Endodermal cell (in vitro differentiated cells): ENCODE results near the gene EYS. TPM values are rescaled to one million over a fixed set of nuclear protein-coding genes. Genes with fewer than 3 reads are reported as not detected.

ENCODE experiments used
- DNase-seq: peaks from one replicate; pipeline ENCODE4 v3.0.0-alpha.2; 2017
- H3K27ac ChIP-seq: 2 replicates; pipeline ENCODE4 v1.5.1; 2013; ENCODE audit warnings: mild to moderate bottlenecking, low read depth, low read length, moderate library complexity
- H3K27me3 ChIP-seq: 2 replicates; pipeline ENCODE4 v1.6.1; 2013; ENCODE audit warnings: mild to moderate bottlenecking, low read length, moderate library complexity; ENCODE audit not compliant: insufficient read depth, control insufficient read depth, poor library complexity, severe bottlenecking
- H3K36me3 ChIP-seq: 2 replicates; pipeline ENCODE4 v1.7.0; 2013; ENCODE audit warnings: mild to moderate bottlenecking, low read length, moderate library complexity; ENCODE audit not compliant: control insufficient read depth, insufficient read depth
- H3K4me1 ChIP-seq: one replicate; pipeline ENCODE4 v1.7.0; 2013; ENCODE audit warnings: low read length; ENCODE audit not compliant: control insufficient read depth, insufficient read depth
- H3K4me3 ChIP-seq: 2 replicates; pipeline ENCODE4 v1.5.1; 2013; ENCODE audit warnings: mild to moderate bottlenecking, low read length, moderate library complexity
- H3K9ac ChIP-seq: 2 replicates; pipeline ENCODE4 v1.6.1; 2013; ENCODE audit warnings: mild to moderate bottlenecking, low read length, moderate library complexity; ENCODE audit not compliant: poor library complexity, severe bottlenecking; ENCODE audit errors: extremely low read depth
- H3K9me3 ChIP-seq: 2 replicates; pipeline ENCODE4 v1.6.1; 2013; ENCODE audit warnings: mild to moderate bottlenecking, low read length, moderate library complexity; ENCODE audit not compliant: control insufficient read depth
- H3K27ac Mint-ChIP-seq: 2 replicates; pipeline ENCODE4 v1.8.0; 2020; ENCODE audit warnings: mixed read lengths
- H3K27me3 Mint-ChIP-seq: 2 replicates; pipeline ENCODE4 v1.8.0; 2021; ENCODE audit warnings: mild to moderate bottlenecking, mixed read lengths; ENCODE audit not compliant: insufficient read depth
- H3K36me3 Mint-ChIP-seq: 2 replicates; pipeline ENCODE4 v1.8.0; 2020; ENCODE audit warnings: low read depth, mixed read lengths
- H3K4me1 Mint-ChIP-seq: 2 replicates; pipeline ENCODE4 v1.8.0; 2020; ENCODE audit warnings: mixed read lengths
- H3K4me3 Mint-ChIP-seq: 2 replicates; pipeline ENCODE4 v1.8.0; 2020; ENCODE audit warnings: mild to moderate bottlenecking, moderate library complexity, mixed read lengths
- H3K9me3 Mint-ChIP-seq: 2 replicates; pipeline ENCODE4 v1.8.0; 2020; ENCODE audit warnings: mild to moderate bottlenecking, mixed read lengths
- WGBS, 2 experiments: methylation state at CpG; one replicate each; pipeline versions ENCODE4 v1.1.5 to v1.1.7; 2013; ENCODE audit warnings: missing lambda C conversion rate in 2 of 2, mixed read lengths in 1 of 2; ENCODE audit not compliant: insufficient coverage in 1 of 2, insufficient read length in 1 of 2; 5-methylcytosine and 5-hydroxymethylcytosine counted together
- total RNA-seq, 2 donors: library from RNA; stranded (reverse); fragmentation: NEBNext Ultra II Directional in 1 of 2; extraction: Animal tissue kit (Norgen Biotek cat#: 25700) in 1 of 2; gene quantifications; 2 replicates in 1 of 2; 3 replicates in 1 of 2; pipeline ENCODE4 v1.2.1, GENCODE V29; 2021
- TF ChIP-seq, protein P1 (sequence below): fragments of 200-600 bp; sonication (generic); conservative IDR thresholded peaks from 2 replicates; pipeline ENCODE4 v1.5.0; 2021; ENCODE audit warnings: antibody characterized with exemption, mild to moderate bottlenecking

EYS gene
- total RNA-seq, 2 donors from 2014 or later: 0.31 to 0.70 TPM

DNA sequence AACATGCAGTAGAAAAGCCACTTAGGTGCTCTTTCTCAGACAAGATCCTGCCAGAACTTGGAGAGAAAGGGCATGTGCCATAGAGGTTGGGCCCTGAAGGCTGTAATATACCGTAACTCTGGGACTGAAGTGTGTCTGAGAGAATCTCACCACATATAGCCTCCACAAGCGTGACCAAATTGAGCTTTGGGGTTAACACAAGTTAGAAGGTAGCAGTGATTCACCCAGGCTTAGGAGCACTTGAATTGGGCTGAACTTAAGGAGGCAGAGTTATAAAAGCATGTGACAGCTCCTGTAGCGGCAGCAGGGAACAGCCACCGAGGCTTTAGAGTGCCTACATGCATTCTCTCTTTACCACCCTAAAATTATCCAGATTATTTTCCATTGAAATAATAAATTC is 1709.8 kb downstream of the EYS start:
- Histone ChIP-seq H3K27ac (no peak overlapping the region), H3K36me3 (no peaks in the 10 kb centered on the region), H3K4me3 (no peak overlapping the region), H3K9ac (no peak overlapping the region), H3K4me1 (no peaks in the 10 kb centered on the region), H3K27me3 (no peaks in the 10 kb centered on the region), H3K9me3 (no peaks in the 10 kb centered on the region)
- Mint-ChIP-seq H3K36me3 (no peaks in the 10 kb centered on the region), H3K27me3 (no peaks in the 10 kb centered on the region), H3K27ac (no peak overlapping the region), H3K9me3 (no peaks in the 10 kb centered on the region), H3K4me3 (no peak overlapping the region), H3K4me1 (no peaks in the 10 kb centered on the region)
- TF ChIP-seq, protein P1, sequence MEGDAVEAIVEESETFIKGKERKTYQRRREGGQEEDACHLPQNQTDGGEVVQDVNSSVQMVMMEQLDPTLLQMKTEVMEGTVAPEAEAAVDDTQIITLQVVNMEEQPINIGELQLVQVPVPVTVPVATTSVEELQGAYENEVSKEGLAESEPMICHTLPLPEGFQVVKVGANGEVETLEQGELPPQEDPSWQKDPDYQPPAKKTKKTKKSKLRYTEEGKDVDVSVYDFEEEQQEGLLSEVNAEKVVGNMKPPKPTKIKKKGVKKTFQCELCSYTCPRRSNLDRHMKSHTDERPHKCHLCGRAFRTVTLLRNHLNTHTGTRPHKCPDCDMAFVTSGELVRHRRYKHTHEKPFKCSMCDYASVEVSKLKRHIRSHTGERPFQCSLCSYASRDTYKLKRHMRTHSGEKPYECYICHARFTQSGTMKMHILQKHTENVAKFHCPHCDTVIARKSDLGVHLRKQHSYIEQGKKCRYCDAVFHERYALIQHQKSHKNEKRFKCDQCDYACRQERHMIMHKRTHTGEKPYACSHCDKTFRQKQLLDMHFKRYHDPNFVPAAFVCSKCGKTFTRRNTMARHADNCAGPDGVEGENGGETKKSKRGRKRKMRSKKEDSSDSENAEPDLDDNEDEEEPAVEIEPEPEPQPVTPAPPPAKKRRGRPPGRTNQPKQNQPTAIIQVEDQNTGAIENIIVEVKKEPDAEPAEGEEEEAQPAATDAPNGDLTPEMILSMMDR: no peak
- 91% methylated on average over 4 of the region's 4 CpGs; no CpG with 5 or more reads in 1 of the 2 experiments for WGBS, 2 experiments
- DNase-seq: no peak

DNA sequence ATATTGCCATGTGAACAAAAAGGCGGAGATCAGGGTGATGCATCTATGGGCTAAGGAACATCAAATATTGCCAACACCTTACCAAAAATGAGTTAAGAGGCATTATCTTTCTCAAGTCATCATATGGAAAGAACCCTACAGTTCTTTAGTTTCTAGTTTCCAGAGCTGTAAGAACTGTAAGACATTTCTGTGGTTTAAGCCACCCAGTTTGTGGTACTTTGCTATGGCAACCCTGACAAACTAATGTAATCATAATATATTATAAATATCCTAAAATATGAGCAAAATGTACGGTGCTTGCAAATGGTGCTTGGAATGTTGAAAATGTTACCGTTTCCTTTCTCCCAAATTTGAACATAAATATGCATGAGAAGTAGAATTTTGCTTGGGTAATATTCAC is 1721.8 kb downstream of the EYS start:
- Mint-ChIP-seq H3K4me3 (no peak overlapping the region), H3K4me1 (no peaks in the 10 kb centered on the region), H3K27me3 (no peaks in the 10 kb centered on the region), H3K36me3 (no peaks in the 10 kb centered on the region), H3K9me3 (no peaks in the 10 kb centered on the region), H3K27ac (no peak overlapping the region)
- H3K36me3 ChIP-seq: no peaks in the 10 kb centered on the region
- no peak overlapping the region for H3K9ac ChIP-seq
- TF ChIP-seq, protein P1: no peak
- WGBS, 2 experiments: 98% methylated on average over 3 of the region's 3 CpGs; no CpG with 5 or more reads in 1 of the 2 experiments
- DNase-seq: no peak
- no peaks in the 10 kb centered on the region for H3K4me1 ChIP-seq
- H3K27ac ChIP-seq: no peak overlapping the region
- H3K9me3 ChIP-seq: no peaks in the 10 kb centered on the region
- no peaks in the 10 kb centered on the region for H3K27me3 ChIP-seq
- no peak overlapping the region for H3K4me3 ChIP-seq

DNA sequence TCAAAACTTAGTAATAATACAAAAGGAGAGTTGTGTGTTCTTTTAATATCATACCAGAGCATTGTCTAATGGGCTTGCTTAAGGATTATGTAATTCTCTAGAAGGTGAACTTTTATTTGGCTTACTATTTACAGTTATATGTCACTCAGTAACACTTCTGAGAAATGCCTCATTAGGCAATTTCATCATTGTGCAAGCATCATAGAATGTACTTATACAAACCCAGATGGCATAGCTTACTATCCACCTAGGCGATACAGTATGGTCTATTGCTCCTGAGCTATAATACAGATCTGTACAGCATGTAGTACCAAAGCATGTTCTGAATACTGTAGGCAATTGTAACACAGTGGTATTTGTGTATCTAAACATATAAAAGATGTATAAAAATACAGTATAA is 1731.3 kb downstream of the EYS start:
- TF ChIP-seq, protein P1: no peak
- H3K9me3 Mint-ChIP-seq: no peaks in the 10 kb centered on the region
- Histone ChIP-seq H3K9me3 (no peaks in the 10 kb centered on the region), H3K4me3 (no peak overlapping the region), H3K9ac (no peak overlapping the region), H3K4me1 (peaks cover 3% of the 10 kb centered on the region), H3K27me3 (no peaks in the 10 kb centered on the region), H3K36me3 (no peaks in the 10 kb centered on the region), H3K27ac (no peak overlapping the region)
- WGBS, 2 experiments: 90% methylated on average over 1 of the region's 1 CpG; no CpG with 5 or more reads in 1 of the 2 experiments
- no peak overlapping the region for H3K4me3 Mint-ChIP-seq
- no peak for DNase-seq
- no peaks in the 10 kb centered on the region for H3K36me3 Mint-ChIP-seq
- no peak overlapping the region for H3K27ac Mint-ChIP-seq
- H3K27me3 Mint-ChIP-seq: no peaks in the 10 kb centered on the region
- H3K4me1 Mint-ChIP-seq: peaks cover 13% of the 10 kb centered on the region
